SK-N-SH treated with all-trans-retinoic acid at 6 μM for 48 hours (cell line): ENCODE data around the gene PLOD2.

ENCODE experiments used
- ATAC-seq: fragments of 200-7000 bp; cut with Tn5 transposase; 3 replicates; pipeline ENCODE4 v1.9.1; 2020; ENCODE audit warnings: mild to moderate bottlenecking, moderate library complexity
- ARNTL ChIP-seq: fragments of 450-650 bp; formaldehyde crosslinking; IDR thresholded peaks from 2 replicates; pipeline ENCODE4 v1.5.0; 2020; ENCODE audit warnings: low read depth, mild to moderate bottlenecking, moderate library complexity, borderline replicate concordance
- BACH2 ChIP-seq: fragments of 250-450 bp; sonication (Bioruptor Pico); IDR thresholded peaks from 2 replicates; pipeline ENCODE4 v1.9.0; 2021; ENCODE audit warnings: mild to moderate bottlenecking, borderline replicate concordance
- CSDC2 ChIP-seq: fragments of 250-450 bp; sonication (Bioruptor Pico); IDR thresholded peaks from 2 replicates; pipeline ENCODE4 v1.5.0; 2020; ENCODE audit warnings: mild to moderate bottlenecking, moderate library complexity
- ESRRG ChIP-seq: fragments of 250-450 bp; sonication (Bioruptor Pico); IDR thresholded peaks from 2 replicates; pipeline ENCODE4 v1.6.1; 2021; ENCODE audit warnings: mild to moderate bottlenecking
- GLIS3 ChIP-seq: fragments of 250-450 bp; sonication (Bioruptor Pico); IDR thresholded peaks from 2 replicates; pipeline ENCODE4 v1.5.0; 2020; ENCODE audit warnings: mild to moderate bottlenecking, moderate library complexity
- ISL1 ChIP-seq: fragments of 250-450 bp; sonication (Bioruptor Pico); IDR thresholded peaks from 2 replicates; pipeline ENCODE4 v2.1.2; 2022; ENCODE audit warnings: mild to moderate bottlenecking, moderate library complexity
- OSR1 ChIP-seq: fragments of 250-450 bp; sonication (Bioruptor Pico); IDR thresholded peaks from 2 replicates; pipeline ENCODE4 v1.8.0; 2022; ENCODE audit warnings: moderate library complexity, mild to moderate bottlenecking, inconsistent platforms
- PPARA ChIP-seq: fragments of 250-450 bp; sonication (Bioruptor Pico); IDR thresholded peaks from 2 replicates; pipeline ENCODE4 v1.5.0; 2020; ENCODE audit warnings: mild to moderate bottlenecking, borderline replicate concordance
- RARB ChIP-seq: fragments of 250-450 bp; sonication (Bioruptor Pico); IDR thresholded peaks from 2 replicates; pipeline ENCODE4 v1.8.0; 2021; ENCODE audit warnings: mild to moderate bottlenecking, moderate library complexity
- SNAI2 ChIP-seq: fragments of 250-450 bp; sonication (Bioruptor Pico); IDR thresholded peaks from 2 replicates; pipeline ENCODE4 v1.5.0; 2020; ENCODE audit warnings: mild to moderate bottlenecking, moderate library complexity
- TCF4 ChIP-seq: fragments of 250-450 bp; sonication (Bioruptor Pico); IDR thresholded peaks from 2 replicates; pipeline ENCODE4 v1.8.0; 2021; ENCODE audit warnings: mild to moderate bottlenecking, moderate library complexity, borderline replicate concordance
- TOX ChIP-seq: fragments of 250-450 bp; sonication (Bioruptor Pico); IDR thresholded peaks from 2 replicates; pipeline ENCODE4 v1.8.0; 2021; ENCODE audit warnings: mild to moderate bottlenecking, moderate library complexity, borderline replicate concordance
- ZC3H10 ChIP-seq: fragments of 250-450 bp; sonication (Bioruptor Pico); IDR thresholded peaks from 2 replicates; pipeline ENCODE4 v1.5.1; 2021; ENCODE audit warnings: mild to moderate bottlenecking, moderate library complexity
- ZFP30 ChIP-seq: fragments of 450-650 bp; formaldehyde crosslinking; IDR thresholded peaks from 2 replicates; pipeline ENCODE4 v1.5.0; 2022; ENCODE audit warnings: mild to moderate bottlenecking, moderate library complexity
- ZNF565 ChIP-seq: fragments of 450-650 bp; formaldehyde crosslinking; conservative IDR thresholded peaks from 2 replicates; pipeline ENCODE4 v1.5.0; 2020; ENCODE audit warnings: low read depth, mild to moderate bottlenecking, moderate library complexity
- ZNF8 ChIP-seq: fragments of 450-650 bp; formaldehyde crosslinking; IDR thresholded peaks from 2 replicates; pipeline ENCODE4 v1.5.0; 2020; ENCODE audit warnings: mild to moderate bottlenecking, moderate library complexity
- TF ChIP-seq, protein P1 (sequence below): fragments of 250-450 bp; sonication (Bioruptor Pico); IDR thresholded peaks from 2 replicates; pipeline ENCODE4 v1.8.0; 2021; ENCODE audit warnings: low read depth, mild to moderate bottlenecking, moderate library complexity, borderline replicate concordance
- TF ChIP-seq, protein P2 (sequence below): fragments of 250-450 bp; sonication (Bioruptor Pico); IDR thresholded peaks from 2 replicates; pipeline ENCODE4 v1.5.0; 2020; ENCODE audit warnings: mild to moderate bottlenecking, moderate library complexity
- TF ChIP-seq, protein P3 (sequence below): fragments of 250-450 bp; sonication (Bioruptor Pico); IDR thresholded peaks from 2 replicates; pipeline ENCODE4 v1.5.1; 2021; ENCODE audit warnings: mild to moderate bottlenecking, moderate library complexity
- TF ChIP-seq, protein P4 (sequence below): fragments of 250-450 bp; sonication (Bioruptor Pico); IDR thresholded peaks from 2 replicates; pipeline ENCODE4 v1.8.0; 2020; ENCODE audit warnings: mild to moderate bottlenecking, moderate library complexity, borderline replicate concordance

PLOD2 gene

DNA sequence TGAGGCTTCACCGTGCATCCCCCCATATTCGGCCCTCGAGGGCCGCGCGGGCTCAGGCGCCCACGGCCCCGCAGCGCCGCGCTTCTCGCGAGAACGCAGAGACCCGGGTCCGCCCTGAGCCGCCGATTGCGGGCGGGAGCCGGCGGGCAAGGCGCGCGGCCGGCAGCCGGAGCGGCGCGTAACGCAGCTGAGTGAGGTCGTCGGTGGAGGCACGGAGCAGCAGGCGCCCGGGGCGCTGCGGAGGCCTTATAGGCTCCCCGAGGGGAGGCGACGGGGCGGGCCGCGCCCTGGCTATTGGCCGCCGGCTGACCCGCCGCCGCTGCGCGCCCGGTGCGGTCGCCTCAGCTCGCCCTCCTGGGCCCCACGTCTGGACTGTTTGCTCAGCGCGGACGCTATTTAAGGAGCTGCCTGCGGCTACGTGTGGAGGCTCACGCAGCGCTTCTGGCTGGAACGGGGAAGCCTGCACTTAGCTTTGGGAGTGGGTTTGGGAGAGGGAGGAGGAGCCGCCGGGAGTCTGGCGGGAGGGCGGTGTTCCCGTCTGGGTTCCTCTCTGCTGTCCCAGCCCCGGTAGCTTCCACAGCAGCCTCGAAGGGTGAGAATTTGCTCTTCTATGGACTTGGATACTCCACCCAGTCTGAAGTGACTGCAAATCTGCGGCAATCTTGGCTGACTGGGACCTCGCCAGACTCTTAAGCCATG lies at the start of gene PLOD2:
Gene PLOD2, minus strand, starts transcription at position 221 of the 699 bp plus-strand sequence. Its CDS starts 195 bp downstream, at position 26.
- peak; percentile 49 for ATAC-seq
- TF ChIP-seq RARB (CRISPR knock-in tag): no peak
- TF ChIP-seq, protein P1, sequence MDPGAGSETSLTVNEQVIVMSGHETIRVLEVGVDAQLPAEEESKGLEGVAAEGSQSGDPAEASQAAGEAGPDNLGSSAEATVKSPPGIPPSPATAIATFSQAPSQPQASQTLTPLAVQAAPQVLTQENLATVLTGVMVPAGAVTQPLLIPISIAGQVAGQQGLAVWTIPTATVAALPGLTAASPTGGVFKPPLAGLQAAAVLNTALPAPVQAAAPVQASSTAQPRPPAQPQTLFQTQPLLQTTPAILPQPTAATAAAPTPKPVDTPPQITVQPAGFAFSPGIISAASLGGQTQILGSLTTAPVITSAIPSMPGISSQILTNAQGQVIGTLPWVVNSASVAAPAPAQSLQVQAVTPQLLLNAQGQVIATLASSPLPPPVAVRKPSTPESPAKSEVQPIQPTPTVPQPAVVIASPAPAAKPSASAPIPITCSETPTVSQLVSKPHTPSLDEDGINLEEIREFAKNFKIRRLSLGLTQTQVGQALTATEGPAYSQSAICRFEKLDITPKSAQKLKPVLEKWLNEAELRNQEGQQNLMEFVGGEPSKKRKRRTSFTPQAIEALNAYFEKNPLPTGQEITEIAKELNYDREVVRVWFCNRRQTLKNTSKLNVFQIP (CRISPR knock-in tag): no peak
- TF ChIP-seq GLIS3 (CRISPR knock-in tag): no peak
- TF ChIP-seq PPARA (CRISPR knock-in tag): no peak
- TF ChIP-seq ZNF565 (CRISPR knock-in tag): no peak
- TF ChIP-seq BACH2 (CRISPR knock-in tag): no peak
- no peak for TF ChIP-seq TCF4 (CRISPR knock-in tag)
- TF ChIP-seq ISL1 (CRISPR knock-in tag): no peak
- TF ChIP-seq, protein P2, sequence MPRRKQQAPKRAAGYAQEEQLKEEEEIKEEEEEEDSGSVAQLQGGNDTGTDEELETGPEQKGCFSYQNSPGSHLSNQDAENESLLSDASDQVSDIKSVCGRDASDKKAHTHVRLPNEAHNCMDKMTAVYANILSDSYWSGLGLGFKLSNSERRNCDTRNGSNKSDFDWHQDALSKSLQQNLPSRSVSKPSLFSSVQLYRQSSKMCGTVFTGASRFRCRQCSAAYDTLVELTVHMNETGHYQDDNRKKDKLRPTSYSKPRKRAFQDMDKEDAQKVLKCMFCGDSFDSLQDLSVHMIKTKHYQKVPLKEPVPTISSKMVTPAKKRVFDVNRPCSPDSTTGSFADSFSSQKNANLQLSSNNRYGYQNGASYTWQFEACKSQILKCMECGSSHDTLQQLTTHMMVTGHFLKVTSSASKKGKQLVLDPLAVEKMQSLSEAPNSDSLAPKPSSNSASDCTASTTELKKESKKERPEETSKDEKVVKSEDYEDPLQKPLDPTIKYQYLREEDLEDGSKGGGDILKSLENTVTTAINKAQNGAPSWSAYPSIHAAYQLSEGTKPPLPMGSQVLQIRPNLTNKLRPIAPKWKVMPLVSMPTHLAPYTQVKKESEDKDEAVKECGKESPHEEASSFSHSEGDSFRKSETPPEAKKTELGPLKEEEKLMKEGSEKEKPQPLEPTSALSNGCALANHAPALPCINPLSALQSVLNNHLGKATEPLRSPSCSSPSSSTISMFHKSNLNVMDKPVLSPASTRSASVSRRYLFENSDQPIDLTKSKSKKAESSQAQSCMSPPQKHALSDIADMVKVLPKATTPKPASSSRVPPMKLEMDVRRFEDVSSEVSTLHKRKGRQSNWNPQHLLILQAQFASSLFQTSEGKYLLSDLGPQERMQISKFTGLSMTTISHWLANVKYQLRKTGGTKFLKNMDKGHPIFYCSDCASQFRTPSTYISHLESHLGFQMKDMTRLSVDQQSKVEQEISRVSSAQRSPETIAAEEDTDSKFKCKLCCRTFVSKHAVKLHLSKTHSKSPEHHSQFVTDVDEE: no peak
- no peak for TF ChIP-seq ZC3H10
- no peak for TF ChIP-seq ZFP30 (CRISPR knock-in tag)
- no peak for TF ChIP-seq ZNF8 (CRISPR knock-in tag)

DNA sequence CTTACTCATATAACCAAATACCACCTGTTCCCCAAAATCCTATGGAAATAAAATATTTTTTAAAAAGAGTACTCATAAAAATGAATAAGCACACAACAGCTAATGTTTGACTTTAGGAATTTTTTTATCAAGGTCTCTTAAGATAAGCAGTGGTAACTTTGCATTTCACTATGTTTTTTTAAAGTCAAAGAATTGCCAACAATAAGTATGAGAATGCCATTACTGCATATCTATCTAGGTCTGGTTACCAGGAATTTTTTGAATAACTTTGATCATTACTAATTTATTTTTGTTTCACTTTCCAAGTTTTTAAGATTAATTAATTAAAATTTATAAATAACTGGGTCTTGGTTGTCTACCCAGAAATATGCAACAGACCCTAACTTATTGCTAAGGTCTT lies 48.4 kb upstream of the PLOD2 start:
- no peak for ATAC-seq
- TF ChIP-seq ESRRG: no peak
- TF ChIP-seq, protein P1 (CRISPR knock-in tag): no peak
- TF ChIP-seq ISL1 (CRISPR knock-in tag): no peak
- TF ChIP-seq, protein P2: no peak
- no peak for TF ChIP-seq OSR1 (CRISPR knock-in tag)
- TF ChIP-seq ZNF8 (CRISPR knock-in tag): no peak
- no peak for TF ChIP-seq ARNTL (CRISPR knock-in tag)
- no peak for TF ChIP-seq SNAI2 (CRISPR knock-in tag)
- TF ChIP-seq TCF4 (CRISPR knock-in tag): no peak
- TF ChIP-seq, protein P3, sequence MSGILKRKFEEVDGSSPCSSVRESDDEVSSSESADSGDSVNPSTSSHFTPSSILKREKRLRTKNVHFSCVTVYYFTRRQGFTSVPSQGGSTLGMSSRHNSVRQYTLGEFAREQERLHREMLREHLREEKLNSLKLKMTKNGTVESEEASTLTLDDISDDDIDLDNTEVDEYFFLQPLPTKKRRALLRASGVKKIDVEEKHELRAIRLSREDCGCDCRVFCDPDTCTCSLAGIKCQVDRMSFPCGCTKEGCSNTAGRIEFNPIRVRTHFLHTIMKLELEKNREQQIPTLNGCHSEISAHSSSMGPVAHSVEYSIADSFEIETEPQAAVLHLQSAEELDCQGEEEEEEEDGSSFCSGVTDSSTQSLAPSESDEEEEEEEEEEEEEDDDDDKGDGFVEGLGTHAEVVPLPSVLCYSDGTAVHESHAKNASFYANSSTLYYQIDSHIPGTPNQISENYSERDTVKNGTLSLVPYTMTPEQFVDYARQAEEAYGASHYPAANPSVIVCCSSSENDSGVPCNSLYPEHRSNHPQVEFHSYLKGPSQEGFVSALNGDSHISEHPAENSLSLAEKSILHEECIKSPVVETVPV (CRISPR knock-in tag): no peak
- no peak for TF ChIP-seq ZNF565 (CRISPR knock-in tag)
- no peak for TF ChIP-seq CSDC2
- no peak for TF ChIP-seq TOX (CRISPR knock-in tag)
- no peak for TF ChIP-seq GLIS3 (CRISPR knock-in tag)
- TF ChIP-seq, protein P4, sequence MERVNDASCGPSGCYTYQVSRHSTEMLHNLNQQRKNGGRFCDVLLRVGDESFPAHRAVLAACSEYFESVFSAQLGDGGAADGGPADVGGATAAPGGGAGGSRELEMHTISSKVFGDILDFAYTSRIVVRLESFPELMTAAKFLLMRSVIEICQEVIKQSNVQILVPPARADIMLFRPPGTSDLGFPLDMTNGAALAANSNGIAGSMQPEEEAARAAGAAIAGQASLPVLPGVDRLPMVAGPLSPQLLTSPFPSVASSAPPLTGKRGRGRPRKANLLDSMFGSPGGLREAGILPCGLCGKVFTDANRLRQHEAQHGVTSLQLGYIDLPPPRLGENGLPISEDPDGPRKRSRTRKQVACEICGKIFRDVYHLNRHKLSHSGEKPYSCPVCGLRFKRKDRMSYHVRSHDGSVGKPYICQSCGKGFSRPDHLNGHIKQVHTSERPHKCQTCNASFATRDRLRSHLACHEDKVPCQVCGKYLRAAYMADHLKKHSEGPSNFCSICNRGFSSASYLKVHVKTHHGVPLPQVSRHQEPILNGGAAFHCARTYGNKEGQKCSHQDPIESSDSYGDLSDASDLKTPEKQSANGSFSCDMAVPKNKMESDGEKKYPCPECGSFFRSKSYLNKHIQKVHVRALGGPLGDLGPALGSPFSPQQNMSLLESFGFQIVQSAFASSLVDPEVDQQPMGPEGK: no peak
- TF ChIP-seq, all 23 proteins: peak for 0
